Stimulated activated CD4-positive, alpha-beta T cell treated with anti-CD3 and anti-CD28 coated beads, TNF-alpha, amount 100 ng/mL, for 4 hours (primary cell): ENCODE measurements around the gene KRT80.

Source experiments
- DNase-seq, 3 experiments: peaks; one replicate each; pipeline ENCODE4 v3.0.0-alpha.2; 2020; ENCODE audit warnings: low read depth in 3 of 3

The KRT80 gene

GRCh38 chr12:52228931-52229330, 37.1 kb upstream of the KRT80 start:
- DNase-seq: no peak

GRCh38 chr12:52228366-52228765, 36.6 kb upstream of the KRT80 start:
- DNase-seq: no peak

- no peak for DNase-seq
These were observed 35.9 kb upstream of the KRT80 start for GRCh38 chr12:52227606-52228166.

GRCh38 chr12:52226446-52226845, 34.6 kb upstream of the KRT80 start:
- no peak for DNase-seq

- no peak for DNase-seq
These were observed 33.9 kb upstream of the KRT80 start for GRCh38 chr12:52225752-52226151.

GRCh38 chr12:52224151-52224550, 32.3 kb upstream of the KRT80 start:
- no peak for DNase-seq

GRCh38 chr12:52223406-52224039, 31.7 kb upstream of the KRT80 start:
- no peak for DNase-seq

GRCh38 chr12:52222692-52223091, 30.9 kb upstream of the KRT80 start:
- no peak for DNase-seq

- peak; percentile 21 to 57 (median 26) for DNase-seq
These were observed 30.2 kb upstream of the KRT80 start for GRCh38 chr12:52221912-52222457.

GRCh38 chr12:52221070-52221781, 29.4 kb upstream of the KRT80 start:
- no peak for DNase-seq

- no peak for DNase-seq
These were observed 28.7 kb upstream of the KRT80 start for GRCh38 chr12:52220477-52220876.

GRCh38 chr12:52218001-52218400, 26.2 kb upstream of the KRT80 start:
- DNase-seq: no peak

GRCh38 chr12:52217223-52217622, 25.4 kb upstream of the KRT80 start:
- DNase-seq: no peak

- DNase-seq: no peak
These were observed 25.0 kb upstream of the KRT80 start for GRCh38 chr12:52216807-52217206.

- DNase-seq: no peak
These were observed 24.3 kb upstream of the KRT80 start for GRCh38 chr12:52216100-52216499.

- DNase-seq: no peak
These were observed 23.8 kb upstream of the KRT80 start for GRCh38 chr12:52215587-52216031.

- no peak for DNase-seq
These were observed 22.6 kb upstream of the KRT80 start for GRCh38 chr12:52214421-52214802.

GRCh38 chr12:52213564-52214420, 22.0 kb upstream of the KRT80 start:
- DNase-seq: peak in 2 of 3 experiments; percentile 7 to 11

GRCh38 chr12:52212701-52213563, 21.1 kb upstream of the KRT80 start:
- no peak for DNase-seq

- DNase-seq: no peak
These were observed 20.1 kb upstream of the KRT80 start for GRCh38 chr12:52211716-52212585.
